Measurements from ENCODE around the gene DDTL. TPM values are rescaled to one million over a fixed set of nuclear protein-coding genes. Genes with fewer than 3 reads are reported as not detected.

The DDTL gene
- polyA plus RNA-seq, 1 of the 3 experiments (the other 2 are of a cell fraction): 1.6 TPM

DNA sequence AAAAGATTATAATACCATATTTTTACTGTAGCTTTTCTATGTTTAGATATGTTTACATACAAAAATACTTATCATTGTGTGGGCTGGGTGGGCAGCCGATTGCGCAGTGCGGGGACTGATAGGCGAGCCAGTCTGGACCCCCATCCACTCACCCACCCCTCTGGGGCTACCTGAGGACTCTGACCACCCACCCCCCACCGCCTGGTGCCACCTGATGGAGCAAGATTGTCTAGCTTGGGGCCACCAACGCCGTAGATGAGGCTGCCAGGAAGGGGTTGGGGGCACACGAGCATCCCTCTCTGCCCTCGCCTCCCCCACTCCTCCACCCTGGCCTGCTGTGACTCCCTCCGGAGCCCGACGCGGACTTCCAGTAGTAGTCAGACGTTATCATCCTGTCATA lies 40.1 kb upstream of the DDTL start:
- no peaks in the 10 kb centered on the region for H3K4me1 ChIP-seq (ENCODE audit: control insufficient read depth in 1 of 2, insufficient read depth in 2 of 2, low read depth in 1 of 2, low read length in 1 of 2)
- H4K20me1 ChIP-seq (ENCODE audit: insufficient read depth): no peaks in the 10 kb centered on the region
- no peak overlapping the region for H3K9ac ChIP-seq
- TF ChIP-seq TAF1 (IDR thresholded peaks at IDR 0.05; ENCODE audit: borderline replicate concordance, low read depth, low read length) (no peak), FOSL2 (IDR thresholded peaks at IDR 0.05; ENCODE audit: borderline replicate concordance, low read depth) (no peak), SIN3A (IDR thresholded peaks at IDR 0.05; ENCODE audit: borderline replicate concordance, low read depth, low read length) (no peak), NRF1 (IDR thresholded peaks at IDR 0.05; ENCODE audit: low read depth, low read length) (no peak), JUND (IDR thresholded peaks at IDR 0.05) (no peak), MEF2A (IDR thresholded peaks at IDR 0.05; ENCODE audit: borderline replicate concordance, low read depth) (no peak), NFIC (IDR thresholded peaks at IDR 0.05; ENCODE audit: borderline replicate concordance) (no peak), TCF12 (IDR thresholded peaks at IDR 0.05) (no peak), POLR2AphosphoS5 (IDR thresholded peaks at IDR 0.05; ENCODE audit: low read depth, low read length) (no peak), MXI1 (IDR thresholded peaks at IDR 0.05; ENCODE audit: low read depth, low read length) (no peak), CHD2 (IDR thresholded peaks at IDR 0.05; ENCODE audit: low read length, partially characterized antibody) (no peak), EZH2phosphoT487 (IDR thresholded peaks at IDR 0.05; ENCODE audit: borderline replicate concordance, low read depth) (no peak), SMC3 (IDR thresholded peaks at IDR 0.05; ENCODE audit: low read depth, low read length) (no peak), RFX5 (IDR thresholded peaks at IDR 0.05; ENCODE audit: low read length) (no peak), RXRA (IDR thresholded peaks at IDR 0.05; ENCODE audit: borderline replicate concordance, low read depth) (no peak), RCOR1 (IDR thresholded peaks at IDR 0.05; ENCODE audit: low read length) (no peak)
- TF ChIP-seq, protein P1, sequence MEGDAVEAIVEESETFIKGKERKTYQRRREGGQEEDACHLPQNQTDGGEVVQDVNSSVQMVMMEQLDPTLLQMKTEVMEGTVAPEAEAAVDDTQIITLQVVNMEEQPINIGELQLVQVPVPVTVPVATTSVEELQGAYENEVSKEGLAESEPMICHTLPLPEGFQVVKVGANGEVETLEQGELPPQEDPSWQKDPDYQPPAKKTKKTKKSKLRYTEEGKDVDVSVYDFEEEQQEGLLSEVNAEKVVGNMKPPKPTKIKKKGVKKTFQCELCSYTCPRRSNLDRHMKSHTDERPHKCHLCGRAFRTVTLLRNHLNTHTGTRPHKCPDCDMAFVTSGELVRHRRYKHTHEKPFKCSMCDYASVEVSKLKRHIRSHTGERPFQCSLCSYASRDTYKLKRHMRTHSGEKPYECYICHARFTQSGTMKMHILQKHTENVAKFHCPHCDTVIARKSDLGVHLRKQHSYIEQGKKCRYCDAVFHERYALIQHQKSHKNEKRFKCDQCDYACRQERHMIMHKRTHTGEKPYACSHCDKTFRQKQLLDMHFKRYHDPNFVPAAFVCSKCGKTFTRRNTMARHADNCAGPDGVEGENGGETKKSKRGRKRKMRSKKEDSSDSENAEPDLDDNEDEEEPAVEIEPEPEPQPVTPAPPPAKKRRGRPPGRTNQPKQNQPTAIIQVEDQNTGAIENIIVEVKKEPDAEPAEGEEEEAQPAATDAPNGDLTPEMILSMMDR (IDR thresholded peaks at IDR 0.05): no peak
- TF ChIP-seq, protein P2, sequence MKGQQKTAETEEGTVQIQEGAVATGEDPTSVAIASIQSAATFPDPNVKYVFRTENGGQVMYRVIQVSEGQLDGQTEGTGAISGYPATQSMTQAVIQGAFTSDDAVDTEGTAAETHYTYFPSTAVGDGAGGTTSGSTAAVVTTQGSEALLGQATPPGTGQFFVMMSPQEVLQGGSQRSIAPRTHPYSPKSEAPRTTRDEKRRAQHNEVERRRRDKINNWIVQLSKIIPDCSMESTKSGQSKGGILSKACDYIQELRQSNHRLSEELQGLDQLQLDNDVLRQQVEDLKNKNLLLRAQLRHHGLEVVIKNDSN (IDR thresholded peaks at IDR 0.05; ENCODE audit: borderline replicate concordance, low read depth): no peak
- TF ChIP-seq, protein P3, sequence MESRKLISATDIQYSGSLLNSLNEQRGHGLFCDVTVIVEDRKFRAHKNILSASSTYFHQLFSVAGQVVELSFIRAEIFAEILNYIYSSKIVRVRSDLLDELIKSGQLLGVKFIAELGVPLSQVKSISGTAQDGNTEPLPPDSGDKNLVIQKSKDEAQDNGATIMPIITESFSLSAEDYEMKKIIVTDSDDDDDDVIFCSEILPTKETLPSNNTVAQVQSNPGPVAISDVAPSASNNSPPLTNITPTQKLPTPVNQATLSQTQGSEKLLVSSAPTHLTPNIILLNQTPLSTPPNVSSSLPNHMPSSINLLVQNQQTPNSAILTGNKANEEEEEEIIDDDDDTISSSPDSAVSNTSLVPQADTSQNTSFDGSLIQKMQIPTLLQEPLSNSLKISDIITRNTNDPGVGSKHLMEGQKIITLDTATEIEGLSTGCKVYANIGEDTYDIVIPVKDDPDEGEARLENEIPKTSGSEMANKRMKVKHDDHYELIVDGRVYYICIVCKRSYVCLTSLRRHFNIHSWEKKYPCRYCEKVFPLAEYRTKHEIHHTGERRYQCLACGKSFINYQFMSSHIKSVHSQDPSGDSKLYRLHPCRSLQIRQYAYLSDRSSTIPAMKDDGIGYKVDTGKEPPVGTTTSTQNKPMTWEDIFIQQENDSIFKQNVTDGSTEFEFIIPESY (IDR thresholded peaks at IDR 0.05; ENCODE audit: borderline replicate concordance, low read depth): no peak
- TF ChIP-seq, protein P4, sequence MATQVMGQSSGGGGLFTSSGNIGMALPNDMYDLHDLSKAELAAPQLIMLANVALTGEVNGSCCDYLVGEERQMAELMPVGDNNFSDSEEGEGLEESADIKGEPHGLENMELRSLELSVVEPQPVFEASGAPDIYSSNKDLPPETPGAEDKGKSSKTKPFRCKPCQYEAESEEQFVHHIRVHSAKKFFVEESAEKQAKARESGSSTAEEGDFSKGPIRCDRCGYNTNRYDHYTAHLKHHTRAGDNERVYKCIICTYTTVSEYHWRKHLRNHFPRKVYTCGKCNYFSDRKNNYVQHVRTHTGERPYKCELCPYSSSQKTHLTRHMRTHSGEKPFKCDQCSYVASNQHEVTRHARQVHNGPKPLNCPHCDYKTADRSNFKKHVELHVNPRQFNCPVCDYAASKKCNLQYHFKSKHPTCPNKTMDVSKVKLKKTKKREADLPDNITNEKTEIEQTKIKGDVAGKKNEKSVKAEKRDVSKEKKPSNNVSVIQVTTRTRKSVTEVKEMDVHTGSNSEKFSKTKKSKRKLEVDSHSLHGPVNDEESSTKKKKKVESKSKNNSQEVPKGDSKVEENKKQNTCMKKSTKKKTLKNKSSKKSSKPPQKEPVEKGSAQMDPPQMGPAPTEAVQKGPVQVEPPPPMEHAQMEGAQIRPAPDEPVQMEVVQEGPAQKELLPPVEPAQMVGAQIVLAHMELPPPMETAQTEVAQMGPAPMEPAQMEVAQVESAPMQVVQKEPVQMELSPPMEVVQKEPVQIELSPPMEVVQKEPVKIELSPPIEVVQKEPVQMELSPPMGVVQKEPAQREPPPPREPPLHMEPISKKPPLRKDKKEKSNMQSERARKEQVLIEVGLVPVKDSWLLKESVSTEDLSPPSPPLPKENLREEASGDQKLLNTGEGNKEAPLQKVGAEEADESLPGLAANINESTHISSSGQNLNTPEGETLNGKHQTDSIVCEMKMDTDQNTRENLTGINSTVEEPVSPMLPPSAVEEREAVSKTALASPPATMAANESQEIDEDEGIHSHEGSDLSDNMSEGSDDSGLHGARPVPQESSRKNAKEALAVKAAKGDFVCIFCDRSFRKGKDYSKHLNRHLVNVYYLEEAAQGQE (IDR thresholded peaks at IDR 0.05; ENCODE audit: low read depth, low read length): no peak
- H2AFZ ChIP-seq (ENCODE audit: low read depth): no peak overlapping the region
- H3K36me3 ChIP-seq (replicated peaks in 1 of 2; ENCODE audit: control insufficient read depth in 1 of 2, insufficient read depth in 2 of 2, low read length in 1 of 2): peaks cover 3 to 28% of the 10 kb centered on the region in 2 experiments
- H3K4me2 ChIP-seq: no peak overlapping the region
- no peak overlapping the region for H3K4me3 ChIP-seq (ENCODE audit: low read depth in 2 of 2, low read length in 1 of 2)
- DNase-seq: no peak
- no peaks in the 10 kb centered on the region; the same call in 1 of the 2 replicates for H3K9me3 ChIP-seq
- no peaks in the 10 kb centered on the region for H3K9me2 ChIP-seq
- POLR2A ChIA-PET: no interaction called here
- no peaks in the 10 kb centered on the region for H3F3A ChIP-seq (replicated peaks; ENCODE audit: insufficient read depth)
- H3K27ac ChIP-seq (ENCODE audit: low read depth in 2 of 2, low read length in 1 of 2): no peak overlapping the region
- no peaks in the 10 kb centered on the region for H3K79me2 ChIP-seq (ENCODE audit: insufficient read depth)
- 55% methylated on average over 11 of the region's 14 CpGs for WGBS (ENCODE audit: low lambda C conversion rate)
- no peaks in the 10 kb centered on the region for H3K27me3 ChIP-seq (ENCODE audit: insufficient read depth)
- CTCF ChIA-PET: interaction anchor here (0.9 kb wide), 1 partner anchor 30 kb away, joined by 3 read pairs; no protein-coding TSS in a partner anchor

Measured in SK-N-SH (cell line).